ENCODE results near the gene SDE2. TPM values are rescaled to one million over a fixed set of nuclear protein-coding genes. Genes with fewer than 3 reads are reported as not detected.

The SDE2 gene
- total RNA-seq, 1 donor from 2014 or later: 21.5 TPM

GRCh38 chr1:225961659-225962439 is 37.3 kb downstream of the SDE2 start:
- Mint-ChIP-seq H3K9me3 (no peaks in the 10 kb centered on the region), H3K27me3 (ENCODE audit: low read depth) (peaks cover 15% of the 10 kb centered on the region), H3K27ac (no peak overlapping the region), H3K4me3 (no peak overlapping the region), H3K36me3 (no peaks in the 10 kb centered on the region), H3K4me1 (no peaks in the 10 kb centered on the region)
- no peak for TF ChIP-seq CTCF (IDR thresholded peaks at IDR 0.05; ENCODE audit: unreplicated experiment)
- DNase-seq (ENCODE audit: low spot score in 2 of 2, unreplicated experiment in 2 of 2): no peak

GRCh38 chr1:225958041-225958440 is 41.1 kb downstream of the SDE2 start:
- no peaks in the 10 kb centered on the region for H3K9me3 Mint-ChIP-seq
- H3K4me1 Mint-ChIP-seq: no peaks in the 10 kb centered on the region
- no peak overlapping the region for H3K4me3 Mint-ChIP-seq
- DNase-seq (ENCODE audit: low spot score in 2 of 2, unreplicated experiment in 2 of 2): no peak
- H3K36me3 Mint-ChIP-seq: no peaks in the 10 kb centered on the region
- no peak for TF ChIP-seq CTCF (IDR thresholded peaks at IDR 0.05; ENCODE audit: unreplicated experiment)
- H3K27me3 Mint-ChIP-seq (ENCODE audit: low read depth): peaks cover 19% of the 10 kb centered on the region
- H3K27ac Mint-ChIP-seq: no peak overlapping the region

GRCh38 chr1:225954753-225955152 is 44.4 kb downstream of the SDE2 start:
- H3K4me3 Mint-ChIP-seq: no peak overlapping the region
- no peaks in the 10 kb centered on the region for H3K4me1 Mint-ChIP-seq
- no peaks in the 10 kb centered on the region for H3K9me3 Mint-ChIP-seq
- H3K27ac Mint-ChIP-seq: no peak overlapping the region
- DNase-seq (ENCODE audit: low spot score in 2 of 2, unreplicated experiment in 2 of 2): no peak
- no peak for TF ChIP-seq CTCF (IDR thresholded peaks at IDR 0.05; ENCODE audit: unreplicated experiment)
- no peaks in the 10 kb centered on the region for H3K36me3 Mint-ChIP-seq
- peaks cover 14% of the 10 kb centered on the region for H3K27me3 Mint-ChIP-seq (ENCODE audit: low read depth)

GRCh38 chr1:225953315-225953714 is 45.8 kb downstream of the SDE2 start:
- H3K4me3 Mint-ChIP-seq: no peak overlapping the region
- no peaks in the 10 kb centered on the region for H3K36me3 Mint-ChIP-seq
- peaks cover 25% of the 10 kb centered on the region for H3K27me3 Mint-ChIP-seq (ENCODE audit: low read depth)
- DNase-seq (ENCODE audit: low spot score in 2 of 2, unreplicated experiment in 2 of 2): no peak
- no peaks in the 10 kb centered on the region for H3K4me1 Mint-ChIP-seq
- H3K27ac Mint-ChIP-seq: no peak overlapping the region
- H3K9me3 Mint-ChIP-seq: no peaks in the 10 kb centered on the region
- no peak for TF ChIP-seq CTCF (IDR thresholded peaks at IDR 0.05; ENCODE audit: unreplicated experiment)

- no peak overlapping the region for H3K4me3 Mint-ChIP-seq
- H3K27me3 Mint-ChIP-seq (ENCODE audit: low read depth): peaks cover 34% of the 10 kb centered on the region
- no peak overlapping the region for H3K27ac Mint-ChIP-seq
- no peak for DNase-seq (ENCODE audit: low spot score in 2 of 2, unreplicated experiment in 2 of 2)
- no peak for TF ChIP-seq CTCF (IDR thresholded peaks at IDR 0.05; ENCODE audit: unreplicated experiment)
- no peaks in the 10 kb centered on the region for H3K9me3 Mint-ChIP-seq
- no peaks in the 10 kb centered on the region for H3K36me3 Mint-ChIP-seq
- H3K4me1 Mint-ChIP-seq: no peaks in the 10 kb centered on the region
Observed at GRCh38 chr1:225950905-225951497, 48.1 kb downstream of the SDE2 start.
